Measurements from ENCODE around the gene CCDC91. TPM values are rescaled to one million over a fixed set of nuclear protein-coding genes. Genes with fewer than 3 reads are reported as not detected.
"Not testable (repeated sequence)": the region's sequence is repeated elsewhere in the genome, so short reads cannot be mapped to it uniquely, and the experiment has no call there.

The CCDC91 gene
- polyA plus RNA-seq, 1 donor = 20.6 TPM

DNA sequence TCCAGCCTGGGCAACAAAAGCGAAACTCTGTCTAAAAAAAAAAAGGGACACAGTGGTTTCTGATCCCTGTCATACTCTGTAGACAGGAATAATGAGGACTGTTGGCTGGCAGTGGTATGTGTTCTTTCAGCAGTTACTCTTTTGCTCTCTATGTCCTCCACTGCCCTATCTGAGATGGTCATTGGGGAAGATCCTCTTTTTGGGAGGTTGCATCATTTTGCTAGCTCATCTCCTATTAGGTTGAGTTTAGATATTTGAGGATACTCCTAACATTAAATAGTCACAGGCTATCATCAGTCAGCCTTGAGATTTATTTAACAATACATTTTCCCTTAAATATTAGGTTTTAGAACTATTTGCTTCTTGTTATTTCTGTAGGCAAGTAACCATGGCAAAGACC lies 5.9 kb upstream of the CCDC91 start:
- DNase-seq (ENCODE audit: low read depth) = no peak

- no peak for DNase-seq (ENCODE audit: low read depth)
Observed at GRCh38 chr12:28186500-28186899, 3.8 kb upstream of the CCDC91 start.

- no peak for DNase-seq (ENCODE audit: low read depth)
Observed at GRCh38 chr12:28189784-28190320, 404 bp upstream of the CCDC91 start.

- no peak for DNase-seq (ENCODE audit: low read depth)
Observed at GRCh38 chr12:28191051-28192048, 1.1 kb downstream of the CCDC91 start.

DNA sequence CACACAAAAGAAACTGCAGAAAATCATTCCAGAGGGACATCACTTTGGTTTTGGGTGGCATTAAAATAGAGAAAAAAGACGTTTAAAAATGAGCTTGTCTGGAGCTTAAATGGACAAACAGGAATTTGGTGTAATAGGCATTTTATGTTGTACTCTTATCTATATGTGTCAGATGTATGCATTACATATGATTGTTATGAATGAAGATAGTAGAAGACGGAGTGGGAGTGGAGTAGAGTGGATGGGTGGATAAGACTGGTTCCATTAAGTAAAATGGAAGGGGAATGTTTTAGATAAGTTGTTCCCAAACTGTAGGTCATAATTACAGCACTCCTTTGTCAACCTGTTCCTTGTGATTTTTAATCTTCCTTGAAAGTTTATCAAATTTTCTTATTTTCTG lies 1.9 kb downstream of the CCDC91 start:
- DNase-seq (ENCODE audit: low read depth) = no peak

- not testable (repeated sequence) for DNase-seq (ENCODE audit: low read depth)
Observed at GRCh38 chr12:28194621-28195020, 4.4 kb downstream of the CCDC91 start.

DNA sequence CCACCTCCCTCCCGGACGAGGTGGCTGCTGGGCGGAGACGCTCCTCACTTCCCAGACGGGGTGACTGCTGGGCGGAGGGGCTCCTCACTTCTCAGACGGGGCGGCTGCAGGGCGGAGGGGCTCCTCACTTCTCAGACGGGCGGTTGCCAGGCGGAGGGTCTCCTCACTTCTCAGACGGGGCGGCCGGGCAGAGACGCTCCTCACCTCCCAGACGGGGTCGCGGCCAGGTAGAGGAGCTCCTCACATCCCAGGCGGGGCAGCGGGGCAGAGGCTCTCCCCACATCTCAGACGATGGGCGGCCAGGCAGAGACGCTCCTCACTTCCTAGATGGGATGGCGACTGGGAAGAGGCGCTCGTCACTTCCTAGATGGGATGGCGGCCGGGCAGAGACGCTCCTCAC lies 10.9 kb downstream of the CCDC91 start:
- not testable (repeated sequence) for DNase-seq (ENCODE audit: low read depth)

DNA sequence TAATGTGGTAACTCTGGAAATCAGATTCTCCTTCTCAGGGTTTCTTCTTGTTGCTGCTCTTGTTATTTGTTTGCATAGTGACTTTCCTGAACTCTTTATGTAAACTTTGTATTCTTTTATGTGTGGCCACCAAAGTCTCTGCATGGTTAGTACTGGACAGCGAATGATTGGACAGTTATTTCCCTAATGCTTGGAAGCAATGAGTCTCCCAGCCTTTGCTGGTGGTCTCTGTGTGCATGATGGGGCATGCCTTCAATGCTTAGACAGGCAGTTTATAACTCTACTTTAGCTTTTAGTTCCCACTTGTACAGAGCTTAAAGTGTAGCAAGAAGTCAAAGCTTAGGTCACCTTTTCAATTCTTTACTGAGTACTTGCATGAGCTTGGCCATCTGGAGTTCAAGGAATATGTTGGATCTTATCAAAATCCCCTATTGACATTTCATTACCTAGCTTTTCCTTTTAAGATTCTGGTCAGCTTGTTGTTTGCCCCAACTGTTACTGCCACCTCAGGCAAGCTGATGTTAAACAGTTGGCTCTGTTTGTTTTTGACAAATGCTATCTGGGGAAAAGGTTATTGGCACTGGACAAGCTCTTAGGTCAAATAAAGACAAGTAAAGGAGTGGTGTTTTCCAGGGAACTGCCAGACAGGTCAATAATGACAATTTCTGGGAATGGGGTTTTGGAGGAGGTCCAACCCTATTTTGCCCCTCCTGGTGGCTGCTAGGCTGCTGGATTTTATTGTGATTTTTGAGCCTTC lies 12.3 kb downstream of the CCDC91 start:
- DNase-seq (ENCODE audit: low read depth) = no peak

DNA sequence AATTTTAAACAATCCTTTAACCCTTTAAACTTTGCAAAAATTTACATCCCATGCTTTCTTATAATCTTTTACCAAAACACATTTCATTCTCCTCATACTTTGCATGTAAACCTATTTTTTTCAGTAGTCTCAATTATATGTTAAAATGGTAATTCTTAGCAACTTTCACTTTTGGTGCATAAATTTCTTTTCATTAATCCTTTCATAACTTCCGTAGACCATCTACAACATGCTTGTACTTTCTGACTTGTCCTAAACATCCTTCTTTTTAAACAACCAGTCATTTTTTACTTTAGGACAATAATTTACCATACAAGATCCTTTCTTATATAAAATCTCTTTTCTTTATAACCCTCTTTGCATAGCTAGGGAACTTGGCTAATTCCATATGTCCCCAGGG lies 19.5 kb downstream of the CCDC91 start:
- no peak for DNase-seq (ENCODE audit: low read depth)

DNA sequence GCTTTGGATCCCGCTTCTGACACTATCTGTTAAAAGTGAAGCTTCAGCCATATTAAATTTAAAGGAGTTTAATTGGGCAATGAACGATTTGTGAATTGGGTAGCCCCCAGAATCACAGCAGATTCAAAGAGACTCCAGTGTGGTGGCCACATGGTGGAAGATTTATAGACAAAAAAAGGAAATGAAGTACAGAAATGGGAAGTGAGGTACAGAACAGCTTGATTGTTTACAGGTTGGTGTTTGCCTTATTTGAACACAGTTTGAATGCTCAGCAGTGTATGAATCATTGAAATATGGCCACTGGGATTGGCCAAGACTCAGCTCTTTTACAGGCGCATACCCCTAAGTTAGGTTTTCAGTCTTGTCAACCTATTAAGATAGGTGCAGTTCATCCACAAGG lies 21.9 kb downstream of the CCDC91 start:
- no peak for DNase-seq (ENCODE audit: low read depth)

- DNase-seq (ENCODE audit: low read depth) = no peak
Observed at GRCh38 chr12:28215021-28215420, 24.8 kb downstream of the CCDC91 start.

DNA sequence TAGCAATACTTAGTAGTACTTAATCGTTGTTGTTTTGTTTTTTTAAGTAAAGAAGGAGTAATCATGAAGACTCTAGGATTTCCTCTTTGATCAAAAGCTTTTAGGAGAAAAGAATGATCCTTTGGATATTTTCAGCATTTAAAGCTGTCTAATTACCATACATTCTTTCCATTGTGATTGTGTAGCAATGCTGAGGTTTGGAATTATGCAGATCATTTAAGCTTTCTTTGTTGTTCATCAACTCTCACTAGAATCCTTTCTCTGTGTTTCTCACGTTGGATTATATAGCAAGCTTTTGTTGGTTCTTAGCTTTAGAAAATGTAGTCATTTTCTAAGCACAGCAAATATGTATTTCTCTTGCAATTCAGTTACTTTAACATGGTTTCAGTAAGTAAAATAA lies 25.8 kb downstream of the CCDC91 start:
- no peak for DNase-seq (ENCODE audit: low read depth)

DNA sequence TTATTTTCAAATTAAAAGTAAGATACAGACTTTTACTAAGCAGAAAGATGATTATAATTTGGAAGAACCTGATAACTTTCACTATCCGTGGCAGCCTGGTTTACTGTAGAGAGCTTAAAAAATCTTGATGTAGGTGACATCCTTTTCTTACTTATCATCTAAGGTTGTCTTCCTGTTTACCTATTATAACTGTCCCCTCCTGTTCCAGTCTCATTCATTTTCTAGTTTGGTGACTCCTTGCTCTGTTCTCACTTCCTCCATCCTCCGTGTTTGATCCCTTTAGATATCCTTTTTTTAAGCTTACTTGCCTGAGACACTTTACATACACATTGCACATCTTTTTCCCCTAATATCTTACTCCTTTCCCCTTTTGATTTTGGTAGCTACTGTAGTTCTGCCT lies 27.5 kb downstream of the CCDC91 start:
- no peak for DNase-seq (ENCODE audit: low read depth)

DNA sequence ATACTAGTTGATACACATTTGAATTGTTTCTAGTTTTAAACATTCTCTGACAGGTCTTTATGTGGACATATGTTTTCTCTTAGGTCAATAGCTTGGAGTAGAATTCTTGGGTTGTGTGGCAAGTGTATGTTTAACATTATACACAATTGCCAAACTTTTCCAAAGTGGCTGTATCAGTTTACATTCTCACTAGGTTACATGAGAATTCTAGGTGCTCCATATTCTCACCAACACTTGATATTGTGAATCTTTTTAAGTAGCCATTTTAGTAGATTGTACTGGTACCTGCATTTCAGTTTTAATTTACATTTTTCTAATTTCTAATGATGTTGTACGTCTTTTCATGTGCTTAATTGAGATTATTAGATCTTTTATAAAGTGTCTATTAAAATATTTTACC lies 28.6 kb downstream of the CCDC91 start:
- DNase-seq (ENCODE audit: low read depth) = no peak

GRCh38 chr12:28219827-28220226 lies 29.6 kb downstream of the CCDC91 start:
- no peak for DNase-seq (ENCODE audit: low read depth)

GRCh38 chr12:28222081-28222700 lies 31.9 kb downstream of the CCDC91 start:
- no peak for DNase-seq (ENCODE audit: low read depth)

GRCh38 chr12:28223025-28223554 lies 32.8 kb downstream of the CCDC91 start:
- no peak for DNase-seq (ENCODE audit: low read depth)

DNA sequence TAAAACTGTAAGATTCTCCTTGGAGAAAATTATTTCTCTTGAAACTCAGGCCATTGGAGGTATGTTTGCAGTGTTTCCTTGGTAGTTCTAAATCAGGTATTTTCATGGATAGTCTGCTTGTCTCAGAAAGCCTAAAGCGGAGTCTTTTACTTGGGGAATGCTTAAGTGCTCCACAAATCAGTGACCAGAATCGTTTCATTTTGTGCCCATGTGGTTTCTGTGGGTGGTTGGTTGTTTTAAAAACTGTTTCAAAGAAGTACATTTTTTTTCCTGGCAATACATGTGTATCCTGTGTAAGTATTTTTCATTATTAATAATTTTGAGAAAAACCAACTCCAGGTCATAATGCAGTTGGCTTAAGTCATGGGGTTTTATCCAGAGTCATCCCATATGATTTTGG lies 33.6 kb downstream of the CCDC91 start:
- DNase-seq (ENCODE audit: low read depth) = no peak

GRCh38 chr12:28226705-28227104 lies 36.4 kb downstream of the CCDC91 start:
- no peak for DNase-seq (ENCODE audit: low read depth)

GRCh38 chr12:28227251-28227650 lies 37.0 kb downstream of the CCDC91 start:
- no peak for DNase-seq (ENCODE audit: low read depth)

DNA sequence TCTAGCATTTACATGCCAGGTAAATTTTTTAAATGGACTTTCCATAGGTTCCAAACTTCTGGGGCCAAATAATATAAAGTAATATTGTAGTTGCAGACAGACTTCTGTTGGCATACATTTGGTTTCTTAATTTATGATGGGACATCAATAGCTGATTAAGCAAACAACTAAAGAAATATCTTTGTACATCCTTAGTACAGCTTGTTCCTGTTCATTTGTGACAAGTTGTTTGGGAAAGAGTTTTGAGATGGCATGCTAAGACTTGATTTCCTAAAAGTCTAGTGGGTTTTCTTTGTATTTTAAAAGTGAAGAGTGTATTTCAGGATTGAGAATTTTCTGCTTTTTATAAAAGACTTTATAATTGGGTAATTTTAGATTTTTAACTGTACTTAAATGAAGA lies 41.0 kb downstream of the CCDC91 start:
- DNase-seq (ENCODE audit: low read depth) = no peak
